GM12892 (cell line): ENCODE data around the gene MTHFD2.
"Not testable (repeated sequence)": the region's sequence is repeated elsewhere in the genome, so short reads cannot be mapped to it uniquely, and the experiment has no call there.

Experiments used
- POLR2A ChIP-seq: IDR thresholded peaks from 2 replicates; pipeline ENCODE4 v1.6.1; 2011; ENCODE audit warnings: low read depth, low read length, control low read depth
- TAF1 ChIP-seq: IDR thresholded peaks from 2 replicates; pipeline ENCODE4 v1.6.1; 2011; ENCODE audit warnings: low read depth, mild to moderate bottlenecking, control low read depth, low read length, borderline replicate concordance

- TF ChIP-seq POLR2A, TAF1: not testable (repeated sequence)
These were observed 11.7 kb upstream of the MTHFD2 start for GRCh38 chr2:74186706-74187105.
